ENCODE results near the gene NMU. TPM values are rescaled to one million over a fixed set of nuclear protein-coding genes. Genes with fewer than 3 reads are reported as not detected.

NMU gene
- total and polyA plus RNA-seq, 9 of the 15 experiments (the other 6 are each of a cell fraction or from before 2014, with no cell fraction given), result 73.8 to 846 (median 599) TPM

DNA sequence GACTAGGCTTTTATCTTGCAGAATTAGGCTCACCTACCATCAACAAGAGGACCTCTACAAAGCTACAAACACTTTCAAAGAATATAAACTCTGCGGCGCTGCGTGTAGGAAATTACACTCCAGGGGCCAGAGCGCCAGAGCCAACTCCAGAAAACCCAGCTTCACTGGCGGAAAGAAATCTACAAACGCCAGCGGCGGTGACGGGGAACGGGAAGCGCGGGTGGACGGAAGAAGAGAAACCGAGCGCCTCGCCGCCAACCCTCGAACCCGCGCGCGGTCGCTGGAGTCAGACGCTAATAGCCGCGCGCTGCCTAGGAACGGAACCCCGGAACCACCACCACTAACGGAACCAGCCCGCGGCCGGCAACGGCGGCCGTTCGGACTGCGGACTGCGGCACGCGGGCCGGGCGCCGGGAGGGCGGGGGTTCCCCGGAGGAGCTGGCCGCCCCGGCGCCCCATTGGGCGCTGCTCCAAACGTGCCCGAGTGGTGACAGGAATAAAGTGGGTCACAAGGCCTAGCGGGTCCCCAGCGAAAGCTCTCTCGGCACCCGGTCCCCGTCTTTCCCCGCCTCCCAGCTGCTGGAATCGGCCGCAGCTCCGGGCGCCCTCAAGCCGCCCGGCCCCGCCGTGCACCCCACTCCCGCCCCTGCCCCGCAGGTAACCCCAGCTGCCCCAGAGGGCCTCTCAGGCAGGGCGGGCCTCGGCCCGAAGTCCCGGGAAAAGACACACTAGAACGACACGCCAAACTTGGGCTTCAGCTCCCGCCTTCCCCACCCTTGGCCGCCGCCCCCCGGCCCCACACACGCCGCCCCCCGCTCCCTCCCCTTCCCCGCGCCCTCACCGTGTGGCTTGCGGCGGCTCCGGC is 90.2 kb downstream of the NMU start (continued):
- TF ChIP-seq, protein P1, sequence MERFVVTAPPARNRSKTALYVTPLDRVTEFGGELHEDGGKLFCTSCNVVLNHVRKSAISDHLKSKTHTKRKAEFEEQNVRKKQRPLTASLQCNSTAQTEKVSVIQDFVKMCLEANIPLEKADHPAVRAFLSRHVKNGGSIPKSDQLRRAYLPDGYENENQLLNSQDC (CRISPR knock-in tag; IDR thresholded peaks at IDR 0.05), result no peak
- TF ChIP-seq KAT8 (IDR thresholded peaks at IDR 0.05; ENCODE audit: low read depth), result no peak
- TF ChIP-seq, protein P2, sequence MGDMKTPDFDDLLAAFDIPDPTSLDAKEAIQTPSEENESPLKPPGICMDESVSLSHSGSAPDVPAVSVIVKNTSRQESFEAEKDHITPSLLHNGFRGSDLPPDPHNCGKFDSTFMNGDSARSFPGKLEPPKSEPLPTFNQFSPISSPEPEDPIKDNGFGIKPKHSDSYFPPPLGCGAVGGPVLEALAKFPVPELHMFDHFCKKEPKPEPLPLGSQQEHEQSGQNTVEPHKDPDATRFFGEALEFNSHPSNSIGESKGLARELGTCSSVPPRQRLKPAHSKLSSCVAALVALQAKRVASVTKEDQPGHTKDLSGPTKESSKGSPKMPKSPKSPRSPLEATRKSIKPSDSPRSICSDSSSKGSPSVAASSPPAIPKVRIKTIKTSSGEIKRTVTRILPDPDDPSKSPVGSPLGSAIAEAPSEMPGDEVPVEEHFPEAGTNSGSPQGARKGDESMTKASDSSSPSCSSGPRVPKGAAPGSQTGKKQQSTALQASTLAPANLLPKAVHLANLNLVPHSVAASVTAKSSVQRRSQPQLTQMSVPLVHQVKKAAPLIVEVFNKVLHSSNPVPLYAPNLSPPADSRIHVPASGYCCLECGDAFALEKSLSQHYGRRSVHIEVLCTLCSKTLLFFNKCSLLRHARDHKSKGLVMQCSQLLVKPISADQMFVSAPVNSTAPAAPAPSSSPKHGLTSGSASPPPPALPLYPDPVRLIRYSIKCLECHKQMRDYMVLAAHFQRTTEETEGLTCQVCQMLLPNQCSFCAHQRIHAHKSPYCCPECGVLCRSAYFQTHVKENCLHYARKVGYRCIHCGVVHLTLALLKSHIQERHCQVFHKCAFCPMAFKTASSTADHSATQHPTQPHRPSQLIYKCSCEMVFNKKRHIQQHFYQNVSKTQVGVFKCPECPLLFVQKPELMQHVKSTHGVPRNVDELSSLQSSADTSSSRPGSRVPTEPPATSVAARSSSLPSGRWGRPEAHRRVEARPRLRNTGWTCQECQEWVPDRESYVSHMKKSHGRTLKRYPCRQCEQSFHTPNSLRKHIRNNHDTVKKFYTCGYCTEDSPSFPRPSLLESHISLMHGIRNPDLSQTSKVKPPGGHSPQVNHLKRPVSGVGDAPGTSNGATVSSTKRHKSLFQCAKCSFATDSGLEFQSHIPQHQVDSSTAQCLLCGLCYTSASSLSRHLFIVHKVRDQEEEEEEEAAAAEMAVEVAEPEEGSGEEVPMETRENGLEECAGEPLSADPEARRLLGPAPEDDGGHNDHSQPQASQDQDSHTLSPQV (IDR thresholded peaks at IDR 0.05), result peak; percentile 42; the same call in 1 of the 2 replicates
- no peak for TF ChIP-seq NR2C1 (IDR thresholded peaks at IDR 0.05)
- TF ChIP-seq NR2C1 (tag; IDR thresholded peaks at IDR 0.05), result 0 out of 2 replicates have a peak, but pooled peaks have one; percentile 36
- TF ChIP-seq MXI1 (IDR thresholded peaks at IDR 0.05; ENCODE audit: low read depth, low read length), result no peak; the same call in 1 of the 2 replicates
- no peak for TF ChIP-seq YBX1 (IDR thresholded peaks at IDR 0.05)
- no peak for TF ChIP-seq PTTG1 (tag; IDR thresholded peaks at IDR 0.05; ENCODE audit: low read depth)
- peak; percentile 78 for TF ChIP-seq TAF1 (IDR thresholded peaks at IDR 0.05; ENCODE audit: control insufficient read depth, extremely low read depth, insufficient read depth, low read length, severe bottlenecking)
- TF ChIP-seq ZNF766 (CRISPR knock-in tag; conservative IDR thresholded peaks at IDR 0.05), result peak; percentile 70; the same call in 1 of the 2 replicates
- no peak for TF ChIP-seq CBX8 (IDR thresholded peaks at IDR 0.05; ENCODE audit: borderline replicate concordance, extremely low read depth, low read depth, low read length, poor library complexity, severe bottlenecking)
- TF ChIP-seq RFX7 (CRISPR knock-in tag; IDR thresholded peaks at IDR 0.05), result no peak
- TF ChIP-seq, protein P3, sequence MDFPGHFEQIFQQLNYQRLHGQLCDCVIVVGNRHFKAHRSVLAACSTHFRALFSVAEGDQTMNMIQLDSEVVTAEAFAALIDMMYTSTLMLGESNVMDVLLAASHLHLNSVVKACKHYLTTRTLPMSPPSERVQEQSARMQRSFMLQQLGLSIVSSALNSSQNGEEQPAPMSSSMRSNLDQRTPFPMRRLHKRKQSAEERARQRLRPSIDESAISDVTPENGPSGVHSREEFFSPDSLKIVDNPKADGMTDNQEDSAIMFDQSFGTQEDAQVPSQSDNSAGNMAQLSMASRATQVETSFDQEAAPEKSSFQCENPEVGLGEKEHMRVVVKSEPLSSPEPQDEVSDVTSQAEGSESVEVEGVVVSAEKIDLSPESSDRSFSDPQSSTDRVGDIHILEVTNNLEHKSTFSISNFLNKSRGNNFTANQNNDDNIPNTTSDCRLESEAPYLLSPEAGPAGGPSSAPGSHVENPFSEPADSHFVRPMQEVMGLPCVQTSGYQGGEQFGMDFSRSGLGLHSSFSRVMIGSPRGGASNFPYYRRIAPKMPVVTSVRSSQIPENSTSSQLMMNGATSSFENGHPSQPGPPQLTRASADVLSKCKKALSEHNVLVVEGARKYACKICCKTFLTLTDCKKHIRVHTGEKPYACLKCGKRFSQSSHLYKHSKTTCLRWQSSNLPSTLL (IDR thresholded peaks at IDR 0.05), result no peak
- no peak for TF ChIP-seq XRCC3 (IDR thresholded peaks at IDR 0.05)
- TF ChIP-seq L3MBTL2 (IDR thresholded peaks at IDR 0.05), result peak; percentile 70; the same call in 1 of the 2 replicates
- TF ChIP-seq RFX1 (IDR thresholded peaks at IDR 0.05), result no peak
- no peak for TF ChIP-seq KDM5B (IDR thresholded peaks at IDR 0.05; ENCODE audit: insufficient replicate concordance, low read depth, low read length)
- TF ChIP-seq ZNF695 (CRISPR knock-in tag; IDR thresholded peaks at IDR 0.05), result no peak
- TF ChIP-seq TAF7 (tag; IDR thresholded peaks at IDR 0.05), result no peak
- TF ChIP-seq MTA2 (IDR thresholded peaks at IDR 0.05; ENCODE audit: low read depth), result no peak
- TF ChIP-seq CBFA2T2 (conservative IDR thresholded peaks at IDR 0.05), result no peak
- no peak for TF ChIP-seq ILK (tag; IDR thresholded peaks at IDR 0.05; ENCODE audit: borderline replicate concordance, low read depth)
- peak; percentile 92 for TF ChIP-seq GABPB1 (CRISPR knock-in tag; IDR thresholded peaks at IDR 0.05)

Data from K562 (cell line).